Pancreas (tissue), 10 donors: ENCODE results near the gene HTR4. TPM values are rescaled to one million over a fixed set of nuclear protein-coding genes. Genes with fewer than 3 reads are reported as not detected.

Experiments used
- ATAC-seq, 4 donors: fragments of 200-7000 bp; cut with Tn5 transposase; one replicate each; pipeline versions ENCODE4 v1.8.0 to v1.9.1; 2020; ENCODE audit warnings: mild to moderate bottlenecking in 4 of 4, moderate library complexity in 4 of 4
- DNase-seq, 6 donors: peaks; one replicate each; pipeline ENCODE4 v3.0.0-alpha.2; 2020
- FAIRE-seq: peaks from 2 replicates; lab custom pipeline; 2012; peaks lifted over from hg19 to GRCh38; lab: Jason Lieb, UNC
- H3K27ac ChIP-seq, 4 donors: fragments of 200-600 bp; sonication (generic); 1 replicate in 3 of 4; 2 replicates in 1 of 4; pipeline versions ENCODE4 v1.5.0 to v1.8.0; 2020
- H3K27me3 ChIP-seq, 4 donors: fragments of 200-600 bp; one replicate each; pipeline ENCODE4 v1.8.0; 2021
- H3K36me3 ChIP-seq, 3 donors: fragments of 200-600 bp; sonication (generic) in 1 of 3; one replicate each; pipeline versions ENCODE4 v1.5.0 to v1.8.0; 2020 to 2021
- H3K4me1 ChIP-seq, 3 donors: fragments of 200-600 bp; one replicate each; pipeline ENCODE4 v1.8.0; 2021
- H3K4me3 ChIP-seq, 4 donors: fragments of 200-600 bp; sonication (generic) in 2 of 4; one replicate each; pipeline versions ENCODE4 v1.5.0 to v1.8.0; 2020 to 2021
- H3K9me3 ChIP-seq, 4 donors: fragments of 200-600 bp; one replicate each; pipeline ENCODE4 v1.8.0; 2021
- WGBS, 2 donors: extraction: QIAGEN DNeasy Blood & Tissue Kit; methylation state at CpG; one replicate each; pipeline ENCODE4 v1.1.7; 2013; 5-methylcytosine and 5-hydroxymethylcytosine counted together
- intact Hi-C, 3 donors: fragments of 100-400 bp; cut with DNase I; formaldehyde crosslinking; loops; one replicate each; pipeline versions ENCODE4 v1.11.1 to v1.14.2; 2022
- polyA plus RNA-seq, 2 donors: library from polyadenylated mRNA; stranded (reverse); fragments of 200-250 nt; gene quantifications; one replicate each; pipeline ENCODE4 v1.2.3, GENCODE V29; 2013
- total RNA-seq, 6 donors: library from RNA; stranded (reverse); fragmentation: NEBNext Ultra II Directional in 4 of 6; extraction: Animal tissue kit (Norgen Biotek cat#: 25700) in 4 of 6; gene quantifications; one replicate each; pipeline versions ENCODE4 v1.2.1 to v1.2.4, GENCODE V29; 2021 to 2023
- TF ChIP-seq, protein P1 (sequence below), 4 donors: fragments of 200-600 bp; sonication (generic) in 3 of 4; IDR thresholded peaks; one replicate each; pipeline versions ENCODE4 v1.5.0 to v1.8.0; 2021; ENCODE audit warnings: antibody characterized with exemption in 4 of 4
- donor health status: healthy with polysubstance abuse.
- donor health status: DM: no; HTN: no; CAD: no; lungs with moderate emphysema.
- donor health status: DM: no; HTN: no; CAD: no.
- donor health status: control.
- donor health status: control.
- donor health status: Bipolar disorder and iron deficiency.
- donor health status: DM: yes; HTN: yes; CAD: no.
- donor health status: DM: no; HTN: no; CAD: no.
- donor health status: DM: no; HTN: no; CAD: no.
- donor health status: DM: yes; HTN: yes; CAD: no.

Gene HTR4
- total and polyA plus RNA-seq, 8 donors = not detected

DNA sequence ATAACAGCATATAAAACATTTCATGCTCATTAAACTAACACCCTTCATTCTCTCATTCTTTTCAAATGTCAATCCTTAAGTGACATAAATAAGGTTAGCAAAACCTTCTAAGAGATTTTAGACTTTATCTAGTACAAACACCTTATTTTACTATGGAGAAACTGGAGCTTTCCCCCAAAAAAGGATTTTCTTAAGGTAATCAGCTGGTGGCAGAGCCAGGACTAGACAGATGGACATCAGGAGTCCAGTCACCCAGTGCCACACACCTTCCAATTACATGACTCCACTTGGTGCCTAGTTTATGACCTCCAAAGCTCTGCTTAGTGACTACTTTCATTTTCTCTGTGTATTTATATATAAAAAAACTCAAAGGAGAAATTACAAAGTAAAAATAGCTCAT is 70.2 kb downstream of the HTR4 start:
- FAIRE-seq (no peak), ATAC-seq (no peak), DNase-seq (no peak)
- no peaks in the 10 kb centered on the region for H3K9me3 ChIP-seq
- H3K36me3 ChIP-seq = no peaks in the 10 kb centered on the region
- H3K4me1 ChIP-seq = peaks cover 0 to 5% (median 0%) of the 10 kb centered on the region in 3 donors
- intact Hi-C loops = no loop called here
- no peaks in the 10 kb centered on the region for H3K27me3 ChIP-seq
- TF ChIP-seq, protein P1, sequence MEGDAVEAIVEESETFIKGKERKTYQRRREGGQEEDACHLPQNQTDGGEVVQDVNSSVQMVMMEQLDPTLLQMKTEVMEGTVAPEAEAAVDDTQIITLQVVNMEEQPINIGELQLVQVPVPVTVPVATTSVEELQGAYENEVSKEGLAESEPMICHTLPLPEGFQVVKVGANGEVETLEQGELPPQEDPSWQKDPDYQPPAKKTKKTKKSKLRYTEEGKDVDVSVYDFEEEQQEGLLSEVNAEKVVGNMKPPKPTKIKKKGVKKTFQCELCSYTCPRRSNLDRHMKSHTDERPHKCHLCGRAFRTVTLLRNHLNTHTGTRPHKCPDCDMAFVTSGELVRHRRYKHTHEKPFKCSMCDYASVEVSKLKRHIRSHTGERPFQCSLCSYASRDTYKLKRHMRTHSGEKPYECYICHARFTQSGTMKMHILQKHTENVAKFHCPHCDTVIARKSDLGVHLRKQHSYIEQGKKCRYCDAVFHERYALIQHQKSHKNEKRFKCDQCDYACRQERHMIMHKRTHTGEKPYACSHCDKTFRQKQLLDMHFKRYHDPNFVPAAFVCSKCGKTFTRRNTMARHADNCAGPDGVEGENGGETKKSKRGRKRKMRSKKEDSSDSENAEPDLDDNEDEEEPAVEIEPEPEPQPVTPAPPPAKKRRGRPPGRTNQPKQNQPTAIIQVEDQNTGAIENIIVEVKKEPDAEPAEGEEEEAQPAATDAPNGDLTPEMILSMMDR (IDR thresholded peaks at IDR 0.05) = no peak
- H3K27ac ChIP-seq = no peak overlapping the region
- no peak overlapping the region for H3K4me3 ChIP-seq

DNA sequence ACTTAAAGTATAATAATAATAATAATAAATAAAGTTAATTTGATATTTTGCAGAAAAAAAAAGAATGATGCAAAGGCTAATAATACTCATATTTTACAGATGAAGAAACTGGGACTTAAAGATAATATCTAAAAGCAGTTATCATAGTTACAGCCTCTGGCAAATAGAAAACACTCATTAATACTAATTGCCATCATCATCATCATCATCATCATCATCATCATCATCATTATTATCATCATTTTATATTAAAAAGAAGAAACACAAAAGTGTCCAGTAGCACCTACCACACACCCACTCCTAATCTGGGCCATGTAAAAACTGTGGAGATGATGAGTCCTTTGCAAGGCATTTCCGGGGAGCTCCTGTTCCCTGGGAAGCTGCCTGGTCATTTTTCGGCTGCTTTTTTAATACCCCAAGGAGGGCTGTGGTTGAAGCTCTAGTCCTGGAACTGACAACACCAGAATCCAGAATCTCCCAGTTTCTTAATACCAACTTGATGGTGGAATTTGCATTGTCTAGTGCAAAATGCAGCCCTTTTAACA is 70.8 kb downstream of the HTR4 start:
- WGBS, 2 donors = 91 to 92% methylated on average over 2 of the region's 2 CpGs
- TF ChIP-seq, protein P1 (IDR thresholded peaks at IDR 0.05) = no peak
- Histone ChIP-seq H3K4me3 (no peak overlapping the region), H3K9me3 (no peaks in the 10 kb centered on the region), H3K4me1 (peaks cover 0 to 5% (median 0%) of the 10 kb centered on the region in 3 donors), H3K27me3 (no peaks in the 10 kb centered on the region), H3K36me3 (no peaks in the 10 kb centered on the region), H3K27ac (no peak overlapping the region)
- no peak for FAIRE-seq
- ATAC-seq = no peak
- intact Hi-C loops = no loop called here
- DNase-seq = no peak

DNA sequence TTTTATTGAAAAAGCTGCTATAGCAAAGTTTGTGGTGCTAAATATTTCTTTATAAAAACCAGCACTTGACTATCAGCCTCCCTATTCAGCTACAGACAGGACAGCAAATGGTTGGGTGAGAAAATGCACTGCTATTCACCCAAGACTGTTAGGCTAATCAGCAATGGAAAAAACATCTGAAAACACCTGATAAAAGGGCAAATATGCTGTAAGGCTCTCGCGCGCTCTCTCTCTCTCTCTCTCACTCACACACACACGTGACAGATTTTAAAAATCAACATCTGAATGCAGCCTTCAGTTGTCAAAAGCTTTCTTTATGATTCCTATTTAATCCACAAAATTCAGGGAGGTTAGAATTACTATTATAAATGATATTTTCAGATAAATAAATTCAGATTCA is 80.2 kb downstream of the HTR4 start:
- Histone ChIP-seq H3K4me3 (no peak overlapping the region), H3K4me1 (peaks cover 0 to 6% (median 5%) of the 10 kb centered on the region in 3 donors), H3K27ac (no peak overlapping the region), H3K27me3 (no peaks in the 10 kb centered on the region), H3K9me3 (no peaks in the 10 kb centered on the region), H3K36me3 (no peaks in the 10 kb centered on the region)
- intact Hi-C loops = no loop called here
- no peak for FAIRE-seq
- peak in 3 of 4 donors; percentile 50 to 73 (median 69) for ATAC-seq
- TF ChIP-seq, protein P1 (IDR thresholded peaks at IDR 0.05) = no peak
- 22 to 31% methylated on average over 4 of the region's 4 CpGs for WGBS, 2 donors
- DNase-seq = no peak

DNA sequence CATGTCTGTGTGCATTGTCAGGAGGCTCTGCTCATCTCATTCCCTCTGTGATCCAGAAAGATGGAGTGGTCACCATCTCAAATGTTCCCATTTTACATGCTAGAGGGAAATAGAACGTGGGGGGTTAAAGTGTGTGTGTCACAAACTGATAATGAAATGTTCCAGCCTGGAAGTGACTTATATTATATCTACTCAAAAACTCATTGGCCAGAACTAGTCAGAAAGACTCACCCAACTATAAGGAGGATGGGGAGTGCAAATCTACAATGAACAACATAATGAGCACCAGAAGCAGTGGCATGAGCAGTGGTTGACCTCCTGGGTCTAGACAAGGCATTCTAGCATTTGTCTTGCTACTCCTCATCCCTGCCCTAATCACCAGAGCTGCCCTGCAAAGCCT is 81.0 kb downstream of the HTR4 start:
- no peaks in the 10 kb centered on the region for H3K27me3 ChIP-seq
- H3K4me3 ChIP-seq = no peak overlapping the region
- no peaks in the 10 kb centered on the region for H3K36me3 ChIP-seq
- no peaks in the 10 kb centered on the region for H3K9me3 ChIP-seq
- no peak overlapping the region for H3K27ac ChIP-seq
- FAIRE-seq = no peak
- peaks cover 0 to 6% (median 5%) of the 10 kb centered on the region in 3 donors for H3K4me1 ChIP-seq
- DNase-seq = no peak
- TF ChIP-seq, protein P1 (IDR thresholded peaks at IDR 0.05) = no peak
- intact Hi-C loops = no loop called here
- ATAC-seq = no peak
- 65 to 71% methylated on average over 1 of the region's 1 CpG for WGBS, 2 donors

DNA sequence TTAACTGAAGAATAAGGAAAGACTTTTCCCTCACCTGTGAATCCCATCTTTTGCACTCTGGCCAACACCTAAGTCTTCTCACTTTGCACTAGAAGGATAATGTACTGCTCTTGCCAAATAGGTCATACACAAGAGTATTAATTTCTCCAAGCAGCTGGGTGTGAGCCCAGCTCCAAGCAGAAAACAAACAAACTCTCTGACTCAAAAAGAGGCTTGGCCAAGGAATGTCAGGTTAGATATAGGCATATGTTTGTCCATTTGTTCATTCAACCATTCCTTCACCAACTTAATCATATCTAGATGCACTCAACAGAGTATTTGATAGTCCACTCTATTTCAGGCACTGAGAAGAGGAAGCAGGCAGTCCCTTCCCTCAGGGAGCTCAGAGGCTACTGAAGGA is 84.4 kb downstream of the HTR4 start:
- no peaks in the 10 kb centered on the region for H3K27me3 ChIP-seq
- no peak overlapping the region for H3K4me3 ChIP-seq
- ATAC-seq (peak; percentile 86 to 96 (median 94)), FAIRE-seq (no peak), DNase-seq (peak in 2 of 6 donors; percentile 13 to 38)
- no peak overlapping the region for H3K27ac ChIP-seq
- TF ChIP-seq, protein P1 (IDR thresholded peaks at IDR 0.05) = no peak
- no peaks in the 10 kb centered on the region for H3K36me3 ChIP-seq
- H3K4me1 ChIP-seq = peaks cover 0 to 6% (median 5%) of the 10 kb centered on the region in 3 donors
- intact Hi-C loops = no loop called here
- H3K9me3 ChIP-seq = no peaks in the 10 kb centered on the region
